GM20000 (cell line): ENCODE data around the gene AKAP10.

Experiments used
- DNase-seq: peaks from one replicate; pipeline ENCODE4 v3.0.0; 2012; ENCODE audit warnings: low spot score
- TF ChIP-seq, protein P1 (sequence below): IDR thresholded peaks from 2 replicates; pipeline ENCODE4 v1.5.1; 2012; ENCODE audit warnings: mild to moderate bottlenecking, control low read depth; ENCODE audit errors: extremely low read depth, missing control alignments

Gene AKAP10

DNA sequence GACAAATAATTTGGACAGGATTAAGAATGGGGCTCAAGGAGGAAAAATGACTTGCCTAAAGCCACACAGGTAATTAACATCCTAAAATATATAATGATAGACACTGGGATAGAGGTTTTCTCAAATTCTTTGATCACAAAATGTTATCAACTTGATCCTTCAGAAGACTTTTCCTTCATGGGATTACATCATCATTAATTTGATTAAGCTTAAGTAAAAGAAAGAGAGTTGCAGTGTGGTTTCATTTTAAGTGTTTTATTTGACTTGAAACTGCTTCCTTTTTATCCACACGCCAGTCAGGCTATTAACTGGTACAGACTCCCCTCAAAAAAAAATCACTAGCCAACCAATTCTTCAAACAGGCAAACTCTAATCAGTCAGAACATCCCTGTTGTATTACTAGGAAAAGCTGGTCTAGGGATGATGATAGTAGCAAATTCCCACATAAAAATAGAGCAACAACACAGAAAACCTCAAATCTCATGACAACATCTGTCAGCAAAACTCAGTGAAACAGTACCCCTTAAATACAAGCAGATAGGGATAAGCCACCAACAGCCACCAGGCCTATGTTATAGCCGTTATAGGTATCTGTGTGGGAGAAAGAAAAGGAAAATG is 32.5 kb downstream of the AKAP10 start:
- no peak for DNase-seq

DNA sequence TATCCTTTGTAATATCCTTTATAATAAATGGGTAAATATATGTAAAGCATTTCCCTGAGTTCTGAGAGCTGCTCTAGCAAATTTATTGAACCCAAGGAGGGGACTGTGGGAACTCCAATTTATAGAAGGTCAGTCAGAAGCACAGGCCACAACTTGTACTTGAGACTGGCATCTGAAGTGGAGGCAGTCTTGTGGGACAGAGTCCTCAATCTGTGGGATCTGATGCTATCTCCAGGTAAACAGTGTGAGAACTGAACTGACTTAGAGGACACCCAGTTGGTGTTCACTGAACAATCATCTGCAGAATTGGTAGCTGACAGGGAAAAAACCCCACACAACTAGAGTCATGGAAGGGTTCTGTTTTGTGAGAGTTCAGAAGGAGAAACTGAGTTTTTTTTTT is 34.0 kb downstream of the AKAP10 start:
- no peak for DNase-seq
- TF ChIP-seq, protein P1, sequence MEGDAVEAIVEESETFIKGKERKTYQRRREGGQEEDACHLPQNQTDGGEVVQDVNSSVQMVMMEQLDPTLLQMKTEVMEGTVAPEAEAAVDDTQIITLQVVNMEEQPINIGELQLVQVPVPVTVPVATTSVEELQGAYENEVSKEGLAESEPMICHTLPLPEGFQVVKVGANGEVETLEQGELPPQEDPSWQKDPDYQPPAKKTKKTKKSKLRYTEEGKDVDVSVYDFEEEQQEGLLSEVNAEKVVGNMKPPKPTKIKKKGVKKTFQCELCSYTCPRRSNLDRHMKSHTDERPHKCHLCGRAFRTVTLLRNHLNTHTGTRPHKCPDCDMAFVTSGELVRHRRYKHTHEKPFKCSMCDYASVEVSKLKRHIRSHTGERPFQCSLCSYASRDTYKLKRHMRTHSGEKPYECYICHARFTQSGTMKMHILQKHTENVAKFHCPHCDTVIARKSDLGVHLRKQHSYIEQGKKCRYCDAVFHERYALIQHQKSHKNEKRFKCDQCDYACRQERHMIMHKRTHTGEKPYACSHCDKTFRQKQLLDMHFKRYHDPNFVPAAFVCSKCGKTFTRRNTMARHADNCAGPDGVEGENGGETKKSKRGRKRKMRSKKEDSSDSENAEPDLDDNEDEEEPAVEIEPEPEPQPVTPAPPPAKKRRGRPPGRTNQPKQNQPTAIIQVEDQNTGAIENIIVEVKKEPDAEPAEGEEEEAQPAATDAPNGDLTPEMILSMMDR = no peak

More for the DNA sequence above, 32.5 kb downstream of the AKAP10 start:
- TF ChIP-seq, protein P1 = no peak

DNA sequence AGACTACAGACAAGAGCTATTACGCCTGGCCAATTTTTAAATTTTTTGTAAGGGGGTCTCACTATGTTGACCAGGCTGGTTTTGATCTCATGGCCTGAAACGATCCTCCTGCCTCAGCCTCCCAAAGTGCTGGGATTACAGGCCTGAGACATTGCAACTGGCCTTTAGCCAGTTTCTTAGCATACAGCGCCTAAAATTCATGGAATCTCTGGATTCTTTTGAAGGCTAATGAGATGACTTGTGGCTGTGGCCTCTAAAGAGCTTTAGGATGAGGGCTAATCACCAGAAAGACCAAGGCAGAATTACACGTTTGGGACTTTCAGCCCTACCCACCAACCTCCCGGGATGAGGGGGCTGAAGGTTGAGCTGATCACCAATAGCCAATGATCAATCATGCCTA is 34.6 kb downstream of the AKAP10 start:
- no peak for DNase-seq
- TF ChIP-seq, protein P1 = no peak

DNA sequence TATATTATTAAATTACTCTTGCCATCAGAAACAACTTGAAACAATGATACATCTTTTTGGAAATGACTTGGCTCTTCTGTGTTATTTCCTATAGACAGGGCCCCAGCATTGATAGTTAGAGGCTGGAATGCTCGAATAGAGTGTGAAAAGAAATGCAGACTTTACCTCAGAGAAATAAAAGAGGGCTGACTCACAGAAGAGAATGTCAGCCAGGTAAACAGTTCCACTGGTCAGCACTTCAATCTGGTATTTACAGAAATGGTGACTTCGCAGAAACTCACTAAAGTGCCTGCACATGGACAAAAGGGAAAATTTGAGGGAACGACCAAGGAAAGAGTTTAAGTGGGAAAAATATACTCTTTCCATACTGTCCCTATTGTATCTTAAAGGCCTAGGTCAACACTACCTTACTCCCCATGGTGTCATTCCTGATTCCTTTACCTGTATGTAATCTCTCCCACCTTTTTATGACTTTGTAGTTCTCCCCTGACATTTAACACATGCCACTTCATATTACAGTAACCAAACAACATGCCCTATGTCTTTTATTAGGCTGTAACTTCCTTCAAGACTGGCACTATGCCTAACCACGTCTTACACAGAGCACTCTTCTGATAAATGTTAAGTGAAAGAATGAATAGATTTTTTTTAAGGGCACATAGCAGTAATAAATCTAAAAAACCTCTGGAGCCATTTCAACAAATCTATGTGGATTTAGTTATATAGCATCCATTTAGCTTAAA is 36.7 kb downstream of the AKAP10 start:
- DNase-seq = no peak

DNA sequence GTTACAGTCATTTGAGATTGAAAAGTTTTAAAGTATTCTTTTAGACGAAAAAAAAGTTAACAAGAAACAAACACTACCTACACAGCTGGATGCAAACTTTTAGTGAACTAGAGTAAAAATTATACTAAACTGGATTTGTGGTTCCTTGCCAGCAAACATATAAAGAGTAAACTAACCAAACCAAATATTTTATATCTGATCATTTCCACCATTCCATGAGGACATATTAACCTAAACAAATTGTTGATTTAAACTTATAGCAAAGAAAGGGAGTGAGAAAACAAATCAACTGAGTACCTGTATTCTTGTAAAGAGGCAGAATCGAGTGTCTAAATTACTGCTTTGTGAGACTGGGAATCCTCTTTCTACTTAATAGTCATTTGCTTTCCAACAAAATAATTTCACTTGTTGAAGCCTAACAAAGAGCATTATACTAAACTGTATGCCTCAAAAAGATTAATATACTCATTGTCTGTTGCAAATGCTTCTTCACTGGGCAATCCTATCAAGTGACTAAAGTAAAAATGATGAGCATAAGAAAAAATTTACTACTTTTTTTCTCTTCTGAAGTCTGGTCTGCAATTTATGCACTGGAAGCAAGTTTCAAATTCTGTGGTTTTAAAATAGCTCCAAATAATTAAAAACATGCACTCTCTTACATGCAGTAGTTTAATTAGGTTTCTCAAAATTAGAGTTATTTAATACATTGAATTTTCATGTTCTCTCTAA is 37.5 kb downstream of the AKAP10 start:
- TF ChIP-seq, protein P1 = no peak
- no peak for DNase-seq

More for the DNA sequence above, 36.7 kb downstream of the AKAP10 start:
- TF ChIP-seq, protein P1 = no peak

DNA sequence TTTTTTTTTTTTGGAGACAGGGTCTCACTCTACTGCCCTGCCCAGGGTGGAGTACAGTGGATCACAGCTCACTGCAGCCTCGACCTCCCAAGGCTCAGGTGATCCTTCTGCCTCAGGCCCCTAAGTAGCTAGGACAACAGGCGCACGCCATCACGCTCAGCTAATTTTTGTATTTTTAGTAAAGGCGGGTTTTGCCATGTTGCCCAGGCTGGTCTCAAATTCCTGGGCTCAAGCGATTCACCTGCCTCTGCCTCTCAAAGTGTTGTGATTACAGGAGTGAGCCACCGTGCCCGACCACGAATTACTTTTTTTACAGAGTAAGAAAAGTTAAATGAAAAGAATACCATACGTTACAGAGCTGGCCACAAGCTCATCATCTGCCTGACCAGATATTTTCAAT is 38.9 kb downstream of the AKAP10 start:
- DNase-seq = no peak
- TF ChIP-seq, protein P1 = no peak

DNA sequence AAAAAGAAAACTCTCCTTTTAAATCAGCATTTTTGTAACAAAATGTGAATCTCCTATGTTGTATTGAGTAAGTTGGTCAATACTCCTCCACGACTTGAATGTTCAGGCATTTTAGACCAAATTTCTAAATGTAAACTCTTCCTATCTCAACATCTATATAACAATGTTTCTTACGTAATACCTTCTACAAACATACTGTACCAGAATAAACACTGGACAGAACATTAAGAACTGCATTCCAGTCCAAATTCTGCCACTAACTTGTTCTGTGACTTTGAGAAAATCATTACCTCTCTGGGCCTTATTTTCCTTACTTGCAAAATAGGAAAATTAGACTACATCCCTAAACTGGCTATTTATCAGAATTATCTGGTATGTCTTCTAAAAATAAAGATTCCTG is 40.1 kb downstream of the AKAP10 start:
- no peak for DNase-seq
- TF ChIP-seq, protein P1 = no peak
